Measurements from ENCODE around the gene CALR3.
"Not testable (repeated sequence)": the region's sequence is repeated elsewhere in the genome, so short reads cannot be mapped to it uniquely, and the experiment has no call there.

The CALR3 gene

GRCh38 chr19:16496613-16496983 lies 631 bp upstream of the CALR3 start:
- Histone ChIP-seq H3K23ac (ENCODE audit: low read length) (peak overlapping the region; percentile 15), H3K36me3 (ENCODE audit: control insufficient read depth, insufficient read depth, low read length) (no peaks in the 10 kb centered on the region), H3K56ac (ENCODE audit: low read length) (peak overlapping the region; percentile 85), H2BK120ac (ENCODE audit: low read depth, low read length) (no peak overlapping the region), H3K4me3 (ENCODE audit: low read length) (peak overlapping the region; percentile 82), H2BK15ac (replicated peaks; ENCODE audit: low read depth) (no peak overlapping the region), H2AK5ac (ENCODE audit: low read length) (no peak overlapping the region), H3K27me3 (ENCODE audit: insufficient read depth, low read length, poor library complexity) (no peaks in the 10 kb centered on the region), H4K5ac (ENCODE audit: low read length) (no peak overlapping the region), H3K9ac (ENCODE audit: low read length) (peak overlapping the region; percentile 76), H3K4ac (ENCODE audit: low read depth, low read length) (no peak overlapping the region), H3K27ac (ENCODE audit: low read depth, low read length) (no peak overlapping the region), H3K18ac (ENCODE audit: low read length) (no peak overlapping the region), H3K4me1 (ENCODE audit: control insufficient read depth, low read depth, low read length) (no peaks in the 10 kb centered on the region), H4K8ac (ENCODE audit: low read depth, low read length) (no peak overlapping the region), H3K4me2 (ENCODE audit: low read length) (peak overlapping the region; percentile 84), H3K79me2 (ENCODE audit: control insufficient read depth, insufficient read depth, low read length) (no peaks in the 10 kb centered on the region), H3K79me1 (ENCODE audit: low read length) (peaks cover 2% of the 10 kb centered on the region), H2BK5ac (ENCODE audit: low read length) (no peak overlapping the region)
- no CpG with 5 or more reads among the region's 16 CpGs for WGBS (ENCODE audit: extremely low coverage, insufficient coverage, low lambda C conversion rate)
- DNase-seq: no peak

DNA sequence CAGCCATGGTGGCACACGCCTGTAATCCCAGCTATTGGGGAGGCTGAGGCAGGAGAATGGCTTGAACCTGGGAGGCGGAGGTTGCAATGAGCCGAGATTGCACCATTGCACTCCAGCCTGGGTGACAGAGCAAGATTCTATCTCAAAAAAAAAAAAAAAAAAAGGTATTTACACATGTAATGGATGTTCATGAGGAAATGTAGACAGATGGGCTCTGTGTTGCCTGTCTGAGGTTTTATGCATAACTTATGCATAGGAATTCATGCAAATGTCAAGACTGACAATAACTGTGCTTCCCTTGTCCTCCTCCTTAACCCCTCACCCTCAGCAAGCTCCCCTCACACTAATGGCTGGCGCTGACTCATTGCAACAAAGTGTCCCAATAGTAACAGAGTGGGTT lies 9.5 kb downstream of the CALR3 start:
- no CpG with 5 or more reads among the region's 4 CpGs for WGBS (ENCODE audit: extremely low coverage, insufficient coverage, low lambda C conversion rate)
- not testable (repeated sequence) for H2AK5ac ChIP-seq (ENCODE audit: low read length); H3K4me2 ChIP-seq (ENCODE audit: low read length); H3K79me1 ChIP-seq (ENCODE audit: low read length); H3K18ac ChIP-seq (ENCODE audit: low read length); H2BK120ac ChIP-seq (ENCODE audit: low read depth, low read length); H2BK5ac ChIP-seq (ENCODE audit: low read length); H3K79me2 ChIP-seq (ENCODE audit: control insufficient read depth, insufficient read depth, low read length); H3K4ac ChIP-seq (ENCODE audit: low read depth, low read length); H3K23ac ChIP-seq (ENCODE audit: low read length); H3K27ac ChIP-seq (ENCODE audit: low read depth, low read length); H3K36me3 ChIP-seq (ENCODE audit: control insufficient read depth, insufficient read depth, low read length); H3K56ac ChIP-seq (ENCODE audit: low read length); H3K27me3 ChIP-seq (ENCODE audit: insufficient read depth, low read length, poor library complexity); H3K4me1 ChIP-seq (ENCODE audit: control insufficient read depth, low read depth, low read length); H4K8ac ChIP-seq (ENCODE audit: low read depth, low read length); H2BK15ac ChIP-seq (replicated peaks; ENCODE audit: low read depth); H4K5ac ChIP-seq (ENCODE audit: low read length); H3K9ac ChIP-seq (ENCODE audit: low read length); DNase-seq; H3K4me3 ChIP-seq (ENCODE audit: low read length)

DNA sequence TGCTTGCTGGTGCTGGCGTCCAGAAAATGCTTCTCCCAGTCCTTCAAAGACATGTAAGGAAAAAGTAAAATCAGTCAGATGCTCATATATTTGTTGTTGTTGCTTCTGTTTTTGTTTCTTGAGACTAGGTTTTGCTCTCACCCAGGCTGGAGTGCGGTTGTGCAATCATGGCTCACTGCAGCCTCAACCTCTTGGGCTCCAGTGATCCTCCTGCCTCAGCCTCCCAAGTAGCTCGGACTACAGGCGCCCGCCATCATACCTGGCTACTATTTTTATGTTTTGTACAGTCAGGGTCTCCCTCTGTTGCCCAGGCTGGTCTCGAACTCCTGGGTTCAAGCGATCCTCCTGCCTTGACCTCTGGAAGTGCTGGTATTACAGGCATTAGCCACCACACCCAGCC lies 13.2 kb downstream of the CALR3 start:
- Histone ChIP-seq H4K8ac (ENCODE audit: low read depth, low read length) (no peak overlapping the region), H3K79me1 (ENCODE audit: low read length) (no peaks in the 10 kb centered on the region), H3K4ac (ENCODE audit: low read depth, low read length) (no peak overlapping the region), H2AK5ac (ENCODE audit: low read length) (no peak overlapping the region), H2BK120ac (ENCODE audit: low read depth, low read length) (no peak overlapping the region), H2BK5ac (ENCODE audit: low read length) (no peak overlapping the region), H3K56ac (ENCODE audit: low read length) (no peak overlapping the region), H3K4me3 (ENCODE audit: low read length) (no peak overlapping the region), H4K5ac (ENCODE audit: low read length) (no peak overlapping the region), H3K18ac (ENCODE audit: low read length) (no peak overlapping the region), H3K4me2 (ENCODE audit: low read length) (no peak overlapping the region), H3K23ac (ENCODE audit: low read length) (no peak overlapping the region), H3K36me3 (ENCODE audit: control insufficient read depth, insufficient read depth, low read length) (no peaks in the 10 kb centered on the region), H3K9ac (ENCODE audit: low read length) (no peak overlapping the region), H3K27me3 (ENCODE audit: insufficient read depth, low read length, poor library complexity) (no peaks in the 10 kb centered on the region), H3K4me1 (ENCODE audit: control insufficient read depth, low read depth, low read length) (no peaks in the 10 kb centered on the region), H3K79me2 (ENCODE audit: control insufficient read depth, insufficient read depth, low read length) (no peaks in the 10 kb centered on the region), H3K27ac (ENCODE audit: low read depth, low read length) (no peak overlapping the region), H2BK15ac (replicated peaks; ENCODE audit: low read depth) (no peak overlapping the region)
- DNase-seq: no peak
- no CpG with 5 or more reads among the region's 7 CpGs for WGBS (ENCODE audit: extremely low coverage, insufficient coverage, low lambda C conversion rate)

GRCh38 chr19:16477311-16477710 lies 18.7 kb downstream of the CALR3 start:
- no peaks in the 10 kb centered on the region for H3K36me3 ChIP-seq (ENCODE audit: control insufficient read depth, insufficient read depth, low read length)
- no CpG with 5 or more reads among the region's 1 CpG for WGBS (ENCODE audit: extremely low coverage, insufficient coverage, low lambda C conversion rate)

GRCh38 chr19:16476401-16476800 lies 19.6 kb downstream of the CALR3 start:
- WGBS (ENCODE audit: extremely low coverage, insufficient coverage, low lambda C conversion rate): no CpG with 5 or more reads among the region's 3 CpGs
- Histone ChIP-seq H2BK5ac (ENCODE audit: low read length) (no peak overlapping the region), H3K27ac (ENCODE audit: low read depth, low read length) (no peak overlapping the region), H3K23ac (ENCODE audit: low read length) (no peak overlapping the region), H3K27me3 (ENCODE audit: insufficient read depth, low read length, poor library complexity) (no peaks in the 10 kb centered on the region), H2BK15ac (replicated peaks; ENCODE audit: low read depth) (no peak overlapping the region), H3K4me1 (ENCODE audit: control insufficient read depth, low read depth, low read length) (no peaks in the 10 kb centered on the region), H3K18ac (ENCODE audit: low read length) (no peak overlapping the region), H4K5ac (ENCODE audit: low read length) (no peak overlapping the region), H3K36me3 (ENCODE audit: control insufficient read depth, insufficient read depth, low read length) (no peaks in the 10 kb centered on the region), H3K4ac (ENCODE audit: low read depth, low read length) (no peak overlapping the region), H2AK5ac (ENCODE audit: low read length) (no peak overlapping the region), H3K4me2 (ENCODE audit: low read length) (no peak overlapping the region), H3K4me3 (ENCODE audit: low read length) (no peak overlapping the region), H3K79me2 (ENCODE audit: control insufficient read depth, insufficient read depth, low read length) (no peaks in the 10 kb centered on the region), H3K56ac (ENCODE audit: low read length) (no peak overlapping the region), H2BK120ac (ENCODE audit: low read depth, low read length) (no peak overlapping the region), H3K9ac (ENCODE audit: low read length) (no peak overlapping the region), H3K79me1 (ENCODE audit: low read length) (no peaks in the 10 kb centered on the region), H4K8ac (ENCODE audit: low read depth, low read length) (no peak overlapping the region)
- peak; percentile 63 for DNase-seq

More at GRCh38 chr19:16477311-16477710, 18.7 kb downstream of the CALR3 start:
- Histone ChIP-seq H3K4me2 (ENCODE audit: low read length) (no peak overlapping the region), H2BK5ac (ENCODE audit: low read length) (no peak overlapping the region), H3K18ac (ENCODE audit: low read length) (no peak overlapping the region), H2BK120ac (ENCODE audit: low read depth, low read length) (no peak overlapping the region), H3K4me3 (ENCODE audit: low read length) (no peak overlapping the region), H3K56ac (ENCODE audit: low read length) (no peak overlapping the region), H3K27ac (ENCODE audit: low read depth, low read length) (no peak overlapping the region), H2BK15ac (replicated peaks; ENCODE audit: low read depth) (no peak overlapping the region), H4K8ac (ENCODE audit: low read depth, low read length) (no peak overlapping the region), H3K4me1 (ENCODE audit: control insufficient read depth, low read depth, low read length) (no peaks in the 10 kb centered on the region), H3K27me3 (ENCODE audit: insufficient read depth, low read length, poor library complexity) (no peaks in the 10 kb centered on the region), H3K9ac (ENCODE audit: low read length) (no peak overlapping the region), H3K23ac (ENCODE audit: low read length) (no peak overlapping the region), H3K4ac (ENCODE audit: low read depth, low read length) (no peak overlapping the region), H2AK5ac (ENCODE audit: low read length) (no peak overlapping the region), H4K5ac (ENCODE audit: low read length) (no peak overlapping the region), H3K79me1 (ENCODE audit: low read length) (no peaks in the 10 kb centered on the region), H3K79me2 (ENCODE audit: control insufficient read depth, insufficient read depth, low read length) (no peaks in the 10 kb centered on the region)
- DNase-seq: no peak

DNA sequence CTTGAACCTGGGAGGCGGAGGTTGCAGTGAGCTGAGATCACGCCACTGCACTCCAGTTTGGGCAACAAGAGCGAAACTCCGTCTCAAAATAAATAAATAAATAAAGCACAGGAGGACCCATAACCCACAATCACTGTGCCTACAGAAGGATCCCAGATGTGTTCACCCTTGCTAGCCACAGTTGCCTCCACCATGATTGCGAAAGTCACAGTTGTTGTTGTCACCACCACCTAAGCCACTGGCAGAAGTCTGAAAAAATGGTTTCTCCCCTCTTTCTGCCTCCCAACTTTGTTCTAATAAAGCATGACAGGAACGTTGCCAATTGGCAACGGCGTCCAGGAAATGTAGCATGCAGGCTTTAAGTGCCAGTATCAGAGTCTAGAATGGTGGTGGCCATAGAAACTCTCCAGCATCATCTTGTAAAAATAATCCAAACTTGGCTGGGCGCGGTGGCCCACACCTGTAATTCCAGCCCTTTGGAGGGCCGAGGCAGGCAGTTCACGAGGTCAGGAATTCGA lies 22.0 kb downstream of the CALR3 start:
- H4K5ac ChIP-seq (ENCODE audit: low read length): no peak overlapping the region
- H3K56ac ChIP-seq (ENCODE audit: low read length): no peak overlapping the region
- H3K79me2 ChIP-seq (ENCODE audit: control insufficient read depth, insufficient read depth, low read length): peaks cover 12% of the 10 kb centered on the region
- H3K23ac ChIP-seq (ENCODE audit: low read length): no peak overlapping the region
- WGBS (ENCODE audit: extremely low coverage, insufficient coverage, low lambda C conversion rate): no CpG with 5 or more reads among the region's 13 CpGs
- no peak overlapping the region for H2AK5ac ChIP-seq (ENCODE audit: low read length)
- no peak overlapping the region for H2BK5ac ChIP-seq (ENCODE audit: low read length)
- no peak overlapping the region for H3K4me3 ChIP-seq (ENCODE audit: low read length)
- H3K27ac ChIP-seq (ENCODE audit: low read depth, low read length): no peak overlapping the region
- peaks cover 11% of the 10 kb centered on the region for H3K79me1 ChIP-seq (ENCODE audit: low read length)
- no peaks in the 10 kb centered on the region for H3K36me3 ChIP-seq (ENCODE audit: control insufficient read depth, insufficient read depth, low read length)
- peaks cover 5% of the 10 kb centered on the region for H3K4me1 ChIP-seq (ENCODE audit: control insufficient read depth, low read depth, low read length)
- no peak overlapping the region for H2BK120ac ChIP-seq (ENCODE audit: low read depth, low read length)
- no peak overlapping the region for H3K9ac ChIP-seq (ENCODE audit: low read length)
- H4K8ac ChIP-seq (ENCODE audit: low read depth, low read length): no peak overlapping the region
- H3K18ac ChIP-seq (ENCODE audit: low read length): no peak overlapping the region
- no peaks in the 10 kb centered on the region for H3K27me3 ChIP-seq (ENCODE audit: insufficient read depth, low read length, poor library complexity)
- no peak overlapping the region for H3K4me2 ChIP-seq (ENCODE audit: low read length)
- no peak for DNase-seq
- no peak overlapping the region for H3K4ac ChIP-seq (ENCODE audit: low read depth, low read length)
- H2BK15ac ChIP-seq (replicated peaks; ENCODE audit: low read depth): no peak overlapping the region

All from mesendoderm (in vitro differentiated cells).